HCT116 (cell line): ENCODE data around the gene LRCH4. TPM values are rescaled to one million over a fixed set of nuclear protein-coding genes. Genes with fewer than 3 reads are reported as not detected.

Source experiments
- ATAC-seq: fragments of 200-7000 bp; cut with Tn5 transposase; 2 replicates; pipeline ENCODE4 v1.9.1; 2020; ENCODE audit warnings: mild to moderate bottlenecking, moderate library complexity
- BruUV-seq: library from RNA; stranded (reverse); fragments of 400-500 nt; replicated peaks from 2 replicates; lab custom pipeline; 2021; lab: Mats Ljungman, UMichigan
- CTCF ChIA-PET: fragments of 300-600 bp; sonication (Branson Sonifier 250); formaldehyde crosslinking; loops from one replicate; lab custom pipeline; 2021; ENCODE audit warnings: antibody characterized with exemption; lab: Charles Lee
- POLR2A ChIA-PET: fragments of 300-600, 350-600 bp; sonication (Branson Sonifier 250); formaldehyde crosslinking; loops from one replicate; lab custom pipeline; 2021; ENCODE audit warnings: antibody characterized with exemption; lab: Charles Lee
- RAD21 ChIA-PET, 2 experiments: fragments of 300-600 bp; sonication (Branson Sonifier 250); formaldehyde crosslinking; loops; one replicate each; lab custom pipeline; 2023; ENCODE audit warnings: low total read pairs in 2 of 2; ENCODE audit not compliant: uncharacterized antibody in 2 of 2, unreplicated experiment in 2 of 2, low non-redundant PET in 1 of 2; lab: Charles Lee
- DNase-seq: peaks from one replicate; pipeline ENCODE4 v3.0.0-alpha.2; 2010; ENCODE audit warnings: low read depth, low spot score
- H2AFZ ChIP-seq: fragments of 200-600 bp; shearing (Covaris generic), sonication (generic); 2 replicates; pipeline ENCODE4 v1.6.1; 2017; ENCODE audit warnings: low read depth, mixed run types, mixed read lengths, antibody characterized with exemption, low read length; ENCODE audit not compliant: poor library complexity, severe bottlenecking
- H3K27ac ChIP-seq: 2 replicates; pipeline ENCODE4 v1.5.1; 2012; ENCODE audit warnings: low read depth, low read length
- H3K27me3 ChIP-seq: fragments of 200-600 bp; sonication (generic); 2 replicates; pipeline ENCODE4 v1.6.1; 2016; ENCODE audit warnings: mixed run types, low read length, mixed read lengths; ENCODE audit not compliant: insufficient read depth
- H3K36me3 ChIP-seq, 2 experiments: fragments of 200-500 bp in 1 of 2; fragments of 200-600 bp in 1 of 2; sonication (Bioruptor generic) in 1 of 2; sonication (generic) in 1 of 2; 2 replicates each; pipeline versions ENCODE4 v1.5.1 to v1.6.1; 2014 to 2016; ENCODE audit warnings: low read length in 2 of 2, inconsistent platforms in 1 of 2, mixed read lengths in 1 of 2, mixed run types in 1 of 2; ENCODE audit not compliant: insufficient read depth in 2 of 2, control insufficient read depth in 1 of 2
- H3K4me1 ChIP-seq, 2 experiments: fragments of 200-600 bp in 1 of 2; sonication (generic) in 1 of 2; 2 replicates each; pipeline versions ENCODE4 v1.5.1 to v1.6.1; 2012 to 2017; ENCODE audit warnings: low read length in 2 of 2, inconsistent platforms in 1 of 2, mild to moderate bottlenecking in 1 of 2, mixed read lengths in 1 of 2, mixed run types in 1 of 2, moderate library complexity in 1 of 2; ENCODE audit not compliant: insufficient read depth in 2 of 2, control insufficient read depth in 1 of 2
- H3K4me2 ChIP-seq: fragments of 200-600 bp; sonication (generic); 2 replicates; pipeline ENCODE4 v1.6.1; 2017; ENCODE audit warnings: mixed run types, low read length, mixed read lengths
- H3K4me3 ChIP-seq, 2 experiments: fragments of 200-600 bp in 1 of 2; sonication (generic) in 1 of 2; replicated peaks in 1 of 2; 2 replicates each; pipeline ENCODE4 v1.5.1; 2011 to 2016; ENCODE audit warnings: low read length in 2 of 2, control low read depth in 1 of 2, low read depth in 1 of 2, mild to moderate bottlenecking in 1 of 2, mixed read lengths in 1 of 2, mixed run types in 1 of 2
- H3K79me2 ChIP-seq: fragments of 200-600 bp; sonication (generic); 2 replicates; pipeline ENCODE4 v1.6.1; 2017; ENCODE audit warnings: mild to moderate bottlenecking, mixed run types, low read length, moderate library complexity, mixed read lengths; ENCODE audit not compliant: insufficient read depth
- H3K9ac ChIP-seq: fragments of 200-600 bp; sonication (generic); 2 replicates; pipeline ENCODE4 v1.6.1; 2016; ENCODE audit warnings: low read length, mixed read lengths
- H3K9me2 ChIP-seq: fragments of 200-600 bp; sonication (generic), shearing (Covaris generic); 2 replicates; pipeline ENCODE4 v1.6.1; 2017; ENCODE audit warnings: mixed run types, mild to moderate bottlenecking, moderate library complexity; ENCODE audit not compliant: insufficient read depth
- H3K9me3 ChIP-seq, 2 experiments: fragments of 200-500 bp in 1 of 2; fragments of 200-600 bp in 1 of 2; sonication (Bioruptor generic) in 1 of 2; sonication (generic) in 1 of 2; 2 replicates each; pipeline ENCODE4 v1.6.1; 2014 to 2017; ENCODE audit warnings: low read length in 2 of 2, mixed read lengths in 2 of 2, inconsistent platforms in 1 of 2, low read depth in 1 of 2, mild to moderate bottlenecking in 1 of 2, mixed run types in 1 of 2, moderate library complexity in 1 of 2; ENCODE audit not compliant: control insufficient read depth in 1 of 2, insufficient read depth in 1 of 2
- H4K20me1 ChIP-seq: fragments of 200-600 bp; sonication (generic), shearing (Covaris generic); 2 replicates; pipeline ENCODE4 v1.6.1; 2017; ENCODE audit warnings: mixed run types, mild to moderate bottlenecking, moderate library complexity; ENCODE audit not compliant: insufficient read depth
- CBX3 ChIP-seq: IDR thresholded peaks from 2 replicates; pipeline ENCODE4 v1.6.1; 2012; ENCODE audit warnings: low read depth
- ELF1 ChIP-seq: IDR thresholded peaks from 2 replicates; pipeline ENCODE4 v1.6.1; 2012; ENCODE audit warnings: low read depth, borderline replicate concordance
- EZH2 ChIP-seq: fragments of 200-600 bp; sonication (generic); IDR thresholded peaks from 2 replicates; pipeline ENCODE4 v1.6.1; 2017; ENCODE audit warnings: antibody characterized with exemption, mixed run types
- FOSL1 ChIP-seq: IDR thresholded peaks from 2 replicates; pipeline ENCODE4 v1.6.1; 2012; ENCODE audit warnings: low read depth
- POLR2AphosphoS5 ChIP-seq: IDR thresholded peaks from 2 replicates; pipeline ENCODE4 v1.6.1; 2011; ENCODE audit warnings: mild to moderate bottlenecking, low read depth, low read length, moderate library complexity
- RAD21 ChIP-seq: IDR thresholded peaks from 2 replicates; pipeline ENCODE4 v1.6.1; 2012; ENCODE audit warnings: low read depth, mild to moderate bottlenecking
- SIN3A ChIP-seq: IDR thresholded peaks from 2 replicates; pipeline ENCODE4 v1.6.1; 2012; ENCODE audit warnings: low read depth
- ZNF274 ChIP-seq: fragments of 200-500 bp; sonication (Bioruptor generic); IDR thresholded peaks from 2 replicates; pipeline ENCODE4 v1.6.1; 2014; ENCODE audit warnings: mild to moderate bottlenecking, low read depth, low read length, inconsistent platforms
- intact Hi-C: fragments of 100-400 bp; cut with micrococcal nuclease; formaldehyde crosslinking; loops from 2 replicates; pipeline ENCODE4 v1.10.0; 2022
- total RNA-seq: library from RNA; stranded (reverse); gene quantifications from one replicate; pipeline ENCODE4 v1.2.1, GENCODE V29; 2021; ENCODE audit not compliant: unreplicated experiment
- TF ChIP-seq, protein P1 (sequence below): IDR thresholded peaks from 2 replicates; pipeline ENCODE4 v1.6.1; 2012; ENCODE audit warnings: low read depth
- TF ChIP-seq, protein P2 (sequence below): IDR thresholded peaks from 2 replicates; pipeline ENCODE4 v1.6.1; 2011; ENCODE audit warnings: mild to moderate bottlenecking, low read length, moderate library complexity; ENCODE audit not compliant: insufficient replicate concordance; ENCODE audit errors: extremely low read depth
- TF ChIP-seq, protein P3 (sequence below): IDR thresholded peaks from 2 replicates; pipeline ENCODE4 v1.6.1; 2012

The LRCH4 gene
- total RNA-seq, 1 experiment from 2014 or later: 47.9 TPM

DNA sequence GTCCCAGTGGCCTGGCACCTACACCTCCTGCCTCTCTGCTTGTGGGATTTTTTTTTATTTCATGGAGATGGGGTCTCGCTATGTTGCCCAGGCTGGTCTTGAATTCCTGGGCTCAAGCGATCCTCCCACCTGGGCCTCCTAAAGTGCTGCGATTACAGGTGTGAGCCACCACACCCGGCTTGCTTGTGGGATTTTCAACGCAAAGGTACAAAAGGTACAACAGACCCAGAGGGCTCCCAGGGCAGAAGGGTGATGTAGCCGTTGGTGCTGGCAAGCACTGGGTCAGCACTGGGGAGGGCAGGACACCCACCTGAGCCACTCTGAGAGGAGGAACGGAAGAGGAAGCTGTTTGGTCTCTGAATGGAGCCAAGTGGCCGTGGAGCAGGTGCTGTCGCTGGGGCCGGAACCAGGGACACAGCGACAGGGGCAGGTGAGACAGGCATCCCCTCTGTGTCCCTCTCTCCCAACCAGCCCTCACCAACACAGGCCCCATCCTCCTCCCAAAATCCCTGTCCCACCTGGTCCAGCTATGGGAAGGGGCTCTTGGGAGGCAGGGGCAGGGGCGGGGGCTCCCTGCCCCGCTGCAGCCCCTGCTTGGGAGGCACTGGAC is 9.4 kb downstream of the LRCH4 start:
- H3K79me2 ChIP-seq: no peaks in the 10 kb centered on the region
- no peak for DNase-seq
- TF ChIP-seq EZH2 (no peak), SIN3A (no peak), CBX3 (no peak), ZNF274 (no peak), ELF1 (no peak), FOSL1 (no peak), POLR2AphosphoS5 (no peak), RAD21 (no peak)
- TF ChIP-seq, protein P1, sequence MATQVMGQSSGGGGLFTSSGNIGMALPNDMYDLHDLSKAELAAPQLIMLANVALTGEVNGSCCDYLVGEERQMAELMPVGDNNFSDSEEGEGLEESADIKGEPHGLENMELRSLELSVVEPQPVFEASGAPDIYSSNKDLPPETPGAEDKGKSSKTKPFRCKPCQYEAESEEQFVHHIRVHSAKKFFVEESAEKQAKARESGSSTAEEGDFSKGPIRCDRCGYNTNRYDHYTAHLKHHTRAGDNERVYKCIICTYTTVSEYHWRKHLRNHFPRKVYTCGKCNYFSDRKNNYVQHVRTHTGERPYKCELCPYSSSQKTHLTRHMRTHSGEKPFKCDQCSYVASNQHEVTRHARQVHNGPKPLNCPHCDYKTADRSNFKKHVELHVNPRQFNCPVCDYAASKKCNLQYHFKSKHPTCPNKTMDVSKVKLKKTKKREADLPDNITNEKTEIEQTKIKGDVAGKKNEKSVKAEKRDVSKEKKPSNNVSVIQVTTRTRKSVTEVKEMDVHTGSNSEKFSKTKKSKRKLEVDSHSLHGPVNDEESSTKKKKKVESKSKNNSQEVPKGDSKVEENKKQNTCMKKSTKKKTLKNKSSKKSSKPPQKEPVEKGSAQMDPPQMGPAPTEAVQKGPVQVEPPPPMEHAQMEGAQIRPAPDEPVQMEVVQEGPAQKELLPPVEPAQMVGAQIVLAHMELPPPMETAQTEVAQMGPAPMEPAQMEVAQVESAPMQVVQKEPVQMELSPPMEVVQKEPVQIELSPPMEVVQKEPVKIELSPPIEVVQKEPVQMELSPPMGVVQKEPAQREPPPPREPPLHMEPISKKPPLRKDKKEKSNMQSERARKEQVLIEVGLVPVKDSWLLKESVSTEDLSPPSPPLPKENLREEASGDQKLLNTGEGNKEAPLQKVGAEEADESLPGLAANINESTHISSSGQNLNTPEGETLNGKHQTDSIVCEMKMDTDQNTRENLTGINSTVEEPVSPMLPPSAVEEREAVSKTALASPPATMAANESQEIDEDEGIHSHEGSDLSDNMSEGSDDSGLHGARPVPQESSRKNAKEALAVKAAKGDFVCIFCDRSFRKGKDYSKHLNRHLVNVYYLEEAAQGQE: no peak
- TF ChIP-seq, protein P2, sequence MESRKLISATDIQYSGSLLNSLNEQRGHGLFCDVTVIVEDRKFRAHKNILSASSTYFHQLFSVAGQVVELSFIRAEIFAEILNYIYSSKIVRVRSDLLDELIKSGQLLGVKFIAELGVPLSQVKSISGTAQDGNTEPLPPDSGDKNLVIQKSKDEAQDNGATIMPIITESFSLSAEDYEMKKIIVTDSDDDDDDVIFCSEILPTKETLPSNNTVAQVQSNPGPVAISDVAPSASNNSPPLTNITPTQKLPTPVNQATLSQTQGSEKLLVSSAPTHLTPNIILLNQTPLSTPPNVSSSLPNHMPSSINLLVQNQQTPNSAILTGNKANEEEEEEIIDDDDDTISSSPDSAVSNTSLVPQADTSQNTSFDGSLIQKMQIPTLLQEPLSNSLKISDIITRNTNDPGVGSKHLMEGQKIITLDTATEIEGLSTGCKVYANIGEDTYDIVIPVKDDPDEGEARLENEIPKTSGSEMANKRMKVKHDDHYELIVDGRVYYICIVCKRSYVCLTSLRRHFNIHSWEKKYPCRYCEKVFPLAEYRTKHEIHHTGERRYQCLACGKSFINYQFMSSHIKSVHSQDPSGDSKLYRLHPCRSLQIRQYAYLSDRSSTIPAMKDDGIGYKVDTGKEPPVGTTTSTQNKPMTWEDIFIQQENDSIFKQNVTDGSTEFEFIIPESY: no peak
- TF ChIP-seq, protein P3, sequence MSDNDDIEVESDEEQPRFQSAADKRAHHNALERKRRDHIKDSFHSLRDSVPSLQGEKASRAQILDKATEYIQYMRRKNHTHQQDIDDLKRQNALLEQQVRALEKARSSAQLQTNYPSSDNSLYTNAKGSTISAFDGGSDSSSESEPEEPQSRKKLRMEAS: no peak
- TF ChIP-seq, all 23 proteins: peak for 0
- Histone ChIP-seq H3K9me2 (no peaks in the 10 kb centered on the region), H3K27me3 (no peaks in the 10 kb centered on the region), H3K27ac (no peak overlapping the region), H4K20me1 (no peaks in the 10 kb centered on the region), H2AFZ (no peak overlapping the region), H3K4me2 (no peak overlapping the region), H3K4me1 (peaks cover 8 to 15% of the 10 kb centered on the region in 2 experiments), H3K4me3 (no peak overlapping the region), H3K36me3 (peaks cover 6 to 7% of the 10 kb centered on the region in 2 experiments; a peak in 3 of 4 replicates), H3K9me3 (no peaks in the 10 kb centered on the region), H3K9ac (no peak overlapping the region)
- BruUV-seq: no TSS peak
- ChIA-PET POLR2A (interaction anchor here (2.5 kb wide), 1 partner anchor 9 kb away, joined by 9 read pairs; the partner anchor contains the start of genes FBXO24 and LRCH4), RAD21 (no interaction called here), CTCF (no interaction called here)
- ATAC-seq: no peak
- intact Hi-C loops: no loop called here
